Ovary (tissue), 9 donors: ENCODE measurements around the gene GNAI3. TPM values are rescaled to one million over a fixed set of nuclear protein-coding genes. Genes with fewer than 3 reads are reported as not detected.

Source experiments
- DNase-seq, 5 donors: peaks; one replicate each; pipeline ENCODE4 v3.0.0-alpha.2; 2019 to 2020
- H3K27ac ChIP-seq, 2 donors: fragments of 200-600 bp; one replicate each; pipeline versions ENCODE4 v1.5.1 to v1.8.0; 2019 to 2022
- H3K27me3 ChIP-seq: fragments of 200-600 bp; one replicate; pipeline ENCODE4 v1.8.0; 2022
- H3K36me3 ChIP-seq: fragments of 200-600 bp; sonication (generic); one replicate; pipeline ENCODE4 v1.5.1; 2019
- H3K4me1 ChIP-seq: one replicate; pipeline ENCODE4 v1.8.1; 2013; ENCODE audit warnings: mild to moderate bottlenecking, moderate library complexity; ENCODE audit not compliant: insufficient read depth
- H3K4me3 ChIP-seq: fragments of 200-600 bp; sonication (generic); one replicate; pipeline ENCODE4 v1.5.1; 2017
- H3K9me3 ChIP-seq, 2 donors: fragments of 200-600 bp in 1 of 2; sonication (generic) in 1 of 2; one replicate each; pipeline versions ENCODE4 v1.5.1 to v1.8.1; 2013 to 2019; ENCODE audit warnings: mild to moderate bottlenecking in 1 of 2, moderate library complexity in 1 of 2
- EP300 ChIP-seq: sonication (generic); formaldehyde crosslinking; IDR thresholded peaks from one replicate; pipeline ENCODE4 v1.6.1; 2017; ENCODE audit warnings: antibody characterized with exemption
- POLR2A ChIP-seq: fragments of 450-650 bp; IDR thresholded peaks from one replicate; pipeline ENCODE4 v1.6.1; 2017; ENCODE audit warnings: antibody characterized with exemption, mild to moderate bottlenecking, moderate library complexity
- WGBS, 3 donors: extraction: QIAGEN DNeasy Blood & Tissue Kit in 1 of 3; methylation state at CpG; one replicate each; pipeline versions ENCODE4 v1.1.5 to v1.1.7; 2013 to 2017; 5-methylcytosine and 5-hydroxymethylcytosine counted together
- intact Hi-C, 4 donors: fragments of 100-400 bp; cut with DNase I; formaldehyde crosslinking; loops; one replicate each; pipeline versions ENCODE4 v1.11.0 to v1.15.1; 2022 to 2023
- polyA plus RNA-seq, 2 donors: library from polyadenylated mRNA; stranded (reverse); fragments of 200-250 nt in 1 of 2; fragments of 350-450 nt in 1 of 2; fragmentation: Illumina TruSeq in 1 of 2; extraction: RNeasy Lipid Tissue Mini Kit (QIAGEN cat#74804) in 1 of 2; gene quantifications; one replicate each; pipeline ENCODE4 v1.2.3, GENCODE V29; 2013 to 2014
- total RNA-seq, 7 donors: library from RNA; depleted of rRNA in 2 of 7; stranded (reverse); fragments of >200 nt in 2 of 7; fragmentation: NEBNext Ultra II Directional in 3 of 7; extraction: Animal tissue kit (Norgen Biotek cat#: 25700) in 3 of 7; gene quantifications; one replicate each; pipeline versions ENCODE4 v1.1.0 to v1.2.4, GENCODE V29; 2016 to 2023
- TF ChIP-seq, protein P1 (sequence below), 3 donors: fragments of 450-650 bp in 2 of 3; fragments of 200-600 bp in 1 of 3; IDR thresholded peaks; one replicate each; pipeline versions ENCODE4 v1.5.1 to v1.8.0; 2016 to 2022; ENCODE audit warnings: antibody characterized with exemption in 3 of 3, mild to moderate bottlenecking in 1 of 3
- donor health status: DM: no; HTN: no; CAD: no; lungs with moderate emphysema.
- donor health status: DM: no; HTN: no; CAD: no.
- donor health status: Bipolar disorder and iron deficiency.
- donor health status: DM: yes; HTN: yes; CAD: no.
- donor health status: DM: no; HTN: no; CAD: no.
- donor health status: DM: yes; HTN: yes; CAD: no.

GNAI3 gene
- total and polyA plus RNA-seq, 9 donors, result 3.0 to 6.2 (median 4.8) TPM

DNA sequence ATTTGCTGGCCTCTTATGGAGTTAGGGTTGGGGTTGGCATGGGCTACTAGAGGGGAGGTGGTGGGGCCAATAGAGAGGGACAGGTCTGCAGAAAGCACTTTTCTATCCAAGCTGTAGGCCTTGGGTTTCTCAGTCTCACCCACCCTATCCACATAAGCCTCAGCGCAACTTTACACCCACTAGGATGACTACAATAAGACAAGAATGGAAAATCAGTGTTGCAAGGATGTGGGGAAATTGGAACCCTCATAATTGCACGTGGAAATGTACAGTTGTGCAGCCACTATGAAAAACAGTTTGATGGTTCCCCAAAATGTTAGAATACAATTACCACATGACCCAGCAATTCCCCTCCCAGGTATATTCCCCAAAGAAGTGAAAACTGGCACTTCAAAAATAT lies 93.4 kb downstream of the GNAI3 start:
- no peak for DNase-seq
- WGBS, 3 donors, result 82 to 85% (median 85%) methylated on average over 2 of the region's 2 CpGs
- TF ChIP-seq POLR2A, result no peak
- no peak for TF ChIP-seq EP300
- TF ChIP-seq, protein P1, sequence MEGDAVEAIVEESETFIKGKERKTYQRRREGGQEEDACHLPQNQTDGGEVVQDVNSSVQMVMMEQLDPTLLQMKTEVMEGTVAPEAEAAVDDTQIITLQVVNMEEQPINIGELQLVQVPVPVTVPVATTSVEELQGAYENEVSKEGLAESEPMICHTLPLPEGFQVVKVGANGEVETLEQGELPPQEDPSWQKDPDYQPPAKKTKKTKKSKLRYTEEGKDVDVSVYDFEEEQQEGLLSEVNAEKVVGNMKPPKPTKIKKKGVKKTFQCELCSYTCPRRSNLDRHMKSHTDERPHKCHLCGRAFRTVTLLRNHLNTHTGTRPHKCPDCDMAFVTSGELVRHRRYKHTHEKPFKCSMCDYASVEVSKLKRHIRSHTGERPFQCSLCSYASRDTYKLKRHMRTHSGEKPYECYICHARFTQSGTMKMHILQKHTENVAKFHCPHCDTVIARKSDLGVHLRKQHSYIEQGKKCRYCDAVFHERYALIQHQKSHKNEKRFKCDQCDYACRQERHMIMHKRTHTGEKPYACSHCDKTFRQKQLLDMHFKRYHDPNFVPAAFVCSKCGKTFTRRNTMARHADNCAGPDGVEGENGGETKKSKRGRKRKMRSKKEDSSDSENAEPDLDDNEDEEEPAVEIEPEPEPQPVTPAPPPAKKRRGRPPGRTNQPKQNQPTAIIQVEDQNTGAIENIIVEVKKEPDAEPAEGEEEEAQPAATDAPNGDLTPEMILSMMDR (IDR thresholded peaks at IDR 0.05), result no peak
- intact Hi-C loops, result loop anchor here (2.0 to 10.0 kb wide), 5 partner anchors 95 to 343 kb away; partner anchors contain the start of genes AHCYL1 (in 2 of the 4) and GNAI3 (in 2 of the 4)
- no peaks in the 10 kb centered on the region for H3K4me1 ChIP-seq
- H3K9me3 ChIP-seq, result no peaks in the 10 kb centered on the region
- H3K36me3 ChIP-seq, result no peaks in the 10 kb centered on the region
- H3K27ac ChIP-seq, result no peak overlapping the region
- no peak overlapping the region for H3K4me3 ChIP-seq
- no peaks in the 10 kb centered on the region for H3K27me3 ChIP-seq

DNA sequence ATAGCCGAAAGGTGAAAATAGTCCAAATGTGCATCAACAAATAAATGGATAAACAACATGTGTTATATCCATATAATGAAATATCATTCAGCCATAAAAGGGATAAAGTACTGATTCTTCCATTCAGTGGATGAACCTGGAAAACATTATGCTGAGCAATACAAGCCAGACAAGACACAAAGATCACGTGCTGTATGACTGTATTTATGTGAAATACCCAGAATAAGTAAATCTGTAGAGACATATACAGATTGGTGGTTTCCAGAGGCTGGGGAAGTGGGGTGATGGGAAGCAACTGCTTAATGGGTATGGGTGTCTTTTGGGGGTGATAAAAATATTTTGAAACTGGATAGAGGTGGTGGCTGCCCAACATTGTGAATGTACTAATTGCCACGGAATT lies 94.2 kb downstream of the GNAI3 start:
- Histone ChIP-seq H3K27me3 (no peaks in the 10 kb centered on the region), H3K9me3 (no peaks in the 10 kb centered on the region), H3K4me1 (no peaks in the 10 kb centered on the region), H3K36me3 (no peaks in the 10 kb centered on the region), H3K27ac (no peak overlapping the region), H3K4me3 (no peak overlapping the region)
- no peak for TF ChIP-seq POLR2A
- intact Hi-C loops, result loop anchor here (2.0 to 10.0 kb wide), 5 partner anchors 95 to 342 kb away; partner anchors contain the start of genes AHCYL1 (in 2 of the 4) and GNAI3 (in 2 of the 4)
- DNase-seq, result no peak
- 67 to 88% (median 85%) methylated on average over 3 of the region's 3 CpGs for WGBS, 3 donors

DNA sequence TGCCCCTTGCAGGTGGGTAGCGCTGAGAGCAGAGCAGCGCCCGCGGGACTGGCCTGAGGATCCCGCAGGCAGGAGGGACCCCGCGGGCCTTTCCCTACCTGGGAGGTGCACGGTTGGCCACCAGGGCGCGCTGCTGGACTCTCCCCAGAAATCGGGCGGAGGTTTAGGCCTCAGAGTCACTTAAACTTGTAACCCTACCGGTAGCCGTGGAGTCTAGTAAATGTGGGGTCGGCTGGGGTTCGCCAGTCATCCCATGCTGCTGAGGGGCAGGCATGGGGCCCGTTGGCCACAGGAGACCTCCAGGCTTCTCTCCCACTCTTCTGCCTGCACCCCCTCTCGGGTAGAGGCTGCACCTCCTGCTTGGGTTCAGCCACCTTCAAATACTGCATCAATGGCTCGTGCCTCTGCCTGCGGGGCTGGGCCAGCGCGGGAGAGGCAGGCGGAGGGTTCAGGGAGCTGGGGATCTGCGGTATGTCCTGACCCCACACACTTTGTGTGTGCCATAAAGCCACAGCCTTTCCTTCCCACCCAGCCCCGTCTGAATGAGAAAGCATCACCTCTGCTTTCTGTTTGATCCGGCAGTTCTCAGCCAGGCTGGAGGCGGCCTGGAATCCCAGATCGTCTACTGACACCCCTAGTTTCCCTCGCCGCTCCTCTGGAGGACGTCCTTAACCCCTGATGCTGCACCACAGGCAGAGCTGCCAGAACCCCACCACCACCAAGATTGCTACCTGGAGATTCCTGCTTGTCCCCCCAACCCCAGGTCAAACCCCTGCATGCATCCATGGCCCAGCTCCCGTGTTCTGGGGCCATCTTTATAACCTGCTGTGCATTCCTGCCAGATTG lies 95.2 kb downstream of the GNAI3 start:
- H3K27ac ChIP-seq, result peak overlapping the region in 1 of 2 donors; percentile 35
- intact Hi-C loops, result loop anchor here (2.0 to 10.0 kb wide), 5 partner anchors 96 to 341 kb away; partner anchors contain the start of genes AHCYL1 (in 2 of the 4) and GNAI3 (in 2 of the 4)
- no peaks in the 10 kb centered on the region for H3K4me1 ChIP-seq
- peak; percentile 75 to 92 (median 88) for DNase-seq
- no peak for TF ChIP-seq EP300
- TF ChIP-seq, protein P1 (IDR thresholded peaks at IDR 0.05), result peak; percentile 63 to 87 (median 71)
- no peaks in the 10 kb centered on the region for H3K36me3 ChIP-seq
- H3K27me3 ChIP-seq, result no peaks in the 10 kb centered on the region
- 36 to 46% (median 39%) methylated on average over 32 of the region's 32 CpGs for WGBS, 3 donors
- H3K9me3 ChIP-seq, result no peaks in the 10 kb centered on the region
- H3K4me3 ChIP-seq, result no peak overlapping the region

DNA sequence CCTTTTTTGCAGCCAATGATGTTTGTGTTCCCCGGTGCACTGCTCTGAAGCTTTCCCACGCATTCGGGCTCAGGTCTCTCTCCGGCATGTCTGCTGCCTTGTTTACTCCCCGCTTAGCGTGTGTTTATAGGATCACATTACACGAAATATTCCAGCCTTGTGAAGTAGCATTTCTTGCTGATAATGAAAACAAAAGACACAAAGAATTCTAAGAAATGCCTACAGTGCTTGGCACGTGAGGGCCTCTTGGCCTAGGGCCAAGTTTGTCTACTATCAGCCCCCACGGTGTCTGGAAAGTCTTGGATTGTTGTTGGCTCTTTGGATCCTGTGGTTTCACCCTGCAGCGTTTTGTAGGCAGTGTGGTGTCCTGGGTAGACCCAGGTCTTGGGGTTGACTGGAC lies 96.3 kb downstream of the GNAI3 start:
- no peak for TF ChIP-seq POLR2A
- TF ChIP-seq, protein P1 (IDR thresholded peaks at IDR 0.05), result no peak
- no peak for TF ChIP-seq EP300
- no peaks in the 10 kb centered on the region for H3K36me3 ChIP-seq
- H3K27ac ChIP-seq, result no peak overlapping the region
- H3K4me3 ChIP-seq, result no peak overlapping the region
- intact Hi-C loops, result loop anchor here (5.0 to 10.0 kb wide), 4 partner anchors 97 to 340 kb away; partner anchors contain the start of genes AHCYL1 (in 2 of the 4) and GNAI3 (in 2 of the 4)
- H3K4me1 ChIP-seq, result no peaks in the 10 kb centered on the region
- no peaks in the 10 kb centered on the region for H3K27me3 ChIP-seq
- WGBS, 3 donors, result no CpG with 5 or more reads among the region's 10 CpGs
- no peaks in the 10 kb centered on the region for H3K9me3 ChIP-seq
- DNase-seq, result peak in 4 of 5 donors; percentile 24 to 70 (median 34)
